Measurements from ENCODE around the gene SSPN.

- TF ChIP-seq SIN3A (IDR thresholded peaks at IDR 0.05; ENCODE audit: borderline replicate concordance in 2 of 2, control insufficient read depth in 1 of 2, low read depth in 2 of 2, low read length in 2 of 2) (no peak), TARDBP (IDR thresholded peaks at IDR 0.05) (no peak), NKRF (IDR thresholded peaks at IDR 0.05; ENCODE audit: borderline replicate concordance) (no peak), CREB3 (tag; conservative IDR thresholded peaks at IDR 0.05; ENCODE audit: low read depth) (no peak), TAF1 (IDR thresholded peaks at IDR 0.05; ENCODE audit: control insufficient read depth, extremely low read depth, insufficient read depth, low read length, severe bottlenecking) (no peak), EP300 (IDR thresholded peaks at IDR 0.05; ENCODE audit: low read length) (no peak), ZNF311 (CRISPR knock-in tag; IDR thresholded peaks at IDR 0.05) (no peak), CTCF (IDR thresholded peaks at IDR 0.05 in 2 of 3, conservative IDR thresholded peaks at IDR 0.05 in 1 of 3; ENCODE audit: insufficient read depth in 2 of 3, low read depth in 1 of 3, low read length in 3 of 3) (no peak)
Measured at GRCh38 chr12:26188127-26188526, 7.2 kb upstream of the SSPN start.

Measured in K562 (cell line).